Gastrocnemius medialis (tissue), 4 donors: ENCODE measurements around the gene PLCH1. TPM values are rescaled to one million over a fixed set of nuclear protein-coding genes. Genes with fewer than 3 reads are reported as not detected.

ENCODE experiments used
- ATAC-seq, 2 donors: fragments of 150-250 bp; one replicate each; pipeline ENCODE4 v1.9.1; 2016
- DNase-seq, 2 donors: peaks; one replicate each; pipeline ENCODE4 v3.0.0-alpha.2; 2019
- H3K27ac ChIP-seq, 4 donors: fragments of 200-600 bp; sonication (generic); 1 replicate in 1 of 4; 2 replicates in 3 of 4; pipeline ENCODE4 v1.5.1; 2016 to 2018; ENCODE audit warnings: mild to moderate bottlenecking in 2 of 4, moderate library complexity in 1 of 4
- H3K27me3 ChIP-seq, 3 donors: fragments of 200-600 bp; sonication (generic) in 2 of 3; 1 replicate in 1 of 3; 2 replicates in 2 of 3; pipeline versions ENCODE4 v1.5.1 to v1.6.0; 2016 to 2019; ENCODE audit warnings: mild to moderate bottlenecking in 1 of 3, moderate library complexity in 1 of 3
- H3K36me3 ChIP-seq, 2 donors: fragments of 200-600 bp; sonication (generic) in 1 of 2; one replicate each; pipeline ENCODE4 v1.5.1; 2017 to 2018
- H3K4me1 ChIP-seq, 2 donors: fragments of 200-600 bp; sonication (generic) in 1 of 2; one replicate each; pipeline ENCODE4 v1.5.1; 2016 to 2017; ENCODE audit warnings: mild to moderate bottlenecking in 2 of 2
- H3K4me3 ChIP-seq, 4 donors: fragments of 200-600 bp; sonication (generic) in 3 of 4; 1 replicate in 1 of 4; 2 replicates in 3 of 4; pipeline ENCODE4 v1.5.1; 2016 to 2019; ENCODE audit warnings: mild to moderate bottlenecking in 2 of 4
- H3K9me3 ChIP-seq, 3 donors: fragments of 200-600 bp; sonication (generic) in 2 of 3; 1 replicate in 1 of 3; 2 replicates in 2 of 3; pipeline ENCODE4 v1.5.1; 2016 to 2019
- POLR2A ChIP-seq, 2 donors: fragments of 450-650 bp; IDR thresholded peaks; one replicate each; pipeline ENCODE4 v1.6.1; 2017; ENCODE audit warnings: antibody characterized with exemption in 2 of 2, mild to moderate bottlenecking in 2 of 2, moderate library complexity in 2 of 2
- in situ Hi-C, 4 donors: fragments of 200-750 bp; cut with MboI; loops; one replicate each; pipeline versions ENCODE4 v1.15.0 to v1.8.0; 2017; ENCODE audit warnings: low sequenced_read_pairs in 4 of 4
- intact Hi-C: fragments of 100-400 bp; cut with DNase I; formaldehyde crosslinking; loops from one replicate; pipeline ENCODE4 v1.15.1; 2023; ENCODE audit warnings: low total_unique reads
- total RNA-seq, 4 donors: library from RNA; depleted of rRNA; stranded (reverse); fragments of >200 nt; gene quantifications; one replicate each; pipeline versions ENCODE4 v1.1.0 to v1.2.3, GENCODE V29; 2016
- TF ChIP-seq, protein P1 (sequence below), 5 experiments: fragments of 450-650 bp in 3 of 5; fragments of 200-600 bp in 2 of 5; sonication (generic) in 2 of 5; IDR thresholded peaks in 4 of 5; conservative IDR thresholded peaks in 1 of 5; 1 replicate in 4 of 5; 2 replicates in 1 of 5; pipeline ENCODE4 v1.5.1; 2016 to 2019; ENCODE audit warnings: antibody characterized with exemption in 5 of 5, mild to moderate bottlenecking in 3 of 5, moderate library complexity in 3 of 5

The PLCH1 gene
- total RNA-seq, 4 donors from 2014 or later = 0.07 to 0.33 (median 0.10) TPM; not detected in 1

DNA sequence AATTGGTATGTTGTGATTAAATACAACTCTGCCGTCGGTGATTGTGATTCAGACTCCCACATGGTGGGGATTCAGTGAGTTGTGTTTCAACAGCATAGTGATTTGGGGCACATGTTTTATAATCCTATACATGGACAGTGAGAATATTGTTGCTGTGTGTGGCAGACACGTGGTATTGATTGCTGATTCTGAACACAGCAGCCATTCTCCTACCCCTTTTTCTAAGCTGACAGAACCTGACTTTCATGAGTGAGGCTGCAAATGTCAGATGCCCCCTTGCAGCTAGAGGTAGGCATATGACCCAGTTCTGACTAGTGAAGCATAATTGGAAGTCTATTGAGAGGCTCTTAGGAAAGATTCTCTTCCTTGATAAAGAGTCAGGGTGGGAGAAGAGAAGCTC, 296.3 kb downstream of the PLCH1 start:
- ATAC-seq (no peak), DNase-seq (no peak)
- TF ChIP-seq, protein P1, sequence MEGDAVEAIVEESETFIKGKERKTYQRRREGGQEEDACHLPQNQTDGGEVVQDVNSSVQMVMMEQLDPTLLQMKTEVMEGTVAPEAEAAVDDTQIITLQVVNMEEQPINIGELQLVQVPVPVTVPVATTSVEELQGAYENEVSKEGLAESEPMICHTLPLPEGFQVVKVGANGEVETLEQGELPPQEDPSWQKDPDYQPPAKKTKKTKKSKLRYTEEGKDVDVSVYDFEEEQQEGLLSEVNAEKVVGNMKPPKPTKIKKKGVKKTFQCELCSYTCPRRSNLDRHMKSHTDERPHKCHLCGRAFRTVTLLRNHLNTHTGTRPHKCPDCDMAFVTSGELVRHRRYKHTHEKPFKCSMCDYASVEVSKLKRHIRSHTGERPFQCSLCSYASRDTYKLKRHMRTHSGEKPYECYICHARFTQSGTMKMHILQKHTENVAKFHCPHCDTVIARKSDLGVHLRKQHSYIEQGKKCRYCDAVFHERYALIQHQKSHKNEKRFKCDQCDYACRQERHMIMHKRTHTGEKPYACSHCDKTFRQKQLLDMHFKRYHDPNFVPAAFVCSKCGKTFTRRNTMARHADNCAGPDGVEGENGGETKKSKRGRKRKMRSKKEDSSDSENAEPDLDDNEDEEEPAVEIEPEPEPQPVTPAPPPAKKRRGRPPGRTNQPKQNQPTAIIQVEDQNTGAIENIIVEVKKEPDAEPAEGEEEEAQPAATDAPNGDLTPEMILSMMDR (IDR thresholded peaks at IDR 0.05 in 4 of 5, conservative IDR thresholded peaks at IDR 0.05 in 1 of 5) = no peak
- Histone ChIP-seq H3K4me3 (no peak overlapping the region), H3K27ac (no peak overlapping the region), H3K27me3 (no peaks in the 10 kb centered on the region), H3K4me1 (no peaks in the 10 kb centered on the region), H3K9me3 (no peaks in the 10 kb centered on the region), H3K36me3 (no peaks in the 10 kb centered on the region)
- intact Hi-C loops (no loop called here), in situ Hi-C loops (no loop called here)

DNA sequence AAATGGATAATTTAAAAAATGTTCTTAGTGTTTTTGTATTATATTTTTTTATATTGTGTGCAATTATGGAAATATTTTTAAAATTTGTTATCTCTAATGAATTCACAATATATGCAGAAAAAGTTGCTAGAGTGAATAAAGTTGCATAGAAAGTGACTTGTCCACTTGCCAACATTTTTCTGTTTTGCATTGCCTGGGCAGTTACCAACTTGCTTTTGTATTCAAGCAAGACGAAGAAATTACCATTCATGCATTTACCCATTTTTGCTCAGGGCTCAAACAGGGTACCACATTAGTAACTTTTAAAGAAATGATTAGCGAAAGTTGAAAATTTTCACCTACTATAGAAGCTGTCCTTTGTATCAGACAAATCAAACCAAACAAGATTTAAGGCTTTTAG, 298.5 kb downstream of the PLCH1 start:
- in situ Hi-C loops (no loop called here), intact Hi-C loops (no loop called here)

DNA sequence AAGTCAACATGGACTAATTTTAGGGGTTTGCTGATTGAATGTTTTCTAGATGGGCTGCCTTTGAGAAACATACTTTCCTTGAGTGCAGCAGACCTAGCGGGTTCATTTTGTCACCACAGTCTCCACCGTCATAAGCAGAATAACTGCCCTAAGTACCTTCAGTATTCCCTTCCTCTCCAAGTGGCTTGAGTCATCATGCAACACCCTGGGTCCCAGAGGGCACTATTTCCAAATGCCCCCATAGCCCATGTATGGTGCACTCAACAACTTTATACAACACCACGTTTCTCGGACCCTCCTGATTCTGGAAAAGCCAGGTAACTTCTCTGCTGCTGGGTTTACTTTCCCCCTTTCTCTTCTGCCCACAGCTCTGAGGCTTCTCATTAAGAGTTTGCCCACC, 300.1 kb downstream of the PLCH1 start:
- Histone ChIP-seq H3K4me3 (no peak overlapping the region), H3K4me1 (no peaks in the 10 kb centered on the region), H3K9me3 (no peaks in the 10 kb centered on the region), H3K27ac (no peak overlapping the region), H3K27me3 (no peaks in the 10 kb centered on the region), H3K36me3 (no peaks in the 10 kb centered on the region)
- in situ Hi-C loops (no loop called here), intact Hi-C loops (no loop called here)
- DNase-seq = no peak
- no peak for ATAC-seq
- TF ChIP-seq, protein P1 (IDR thresholded peaks at IDR 0.05 in 4 of 5, conservative IDR thresholded peaks at IDR 0.05 in 1 of 5) = no peak
- no peak for TF ChIP-seq POLR2A (IDR thresholded peaks at IDR 0.05)

More for the DNA sequence above, 298.5 kb downstream of the PLCH1 start:
- no peak for TF ChIP-seq POLR2A (IDR thresholded peaks at IDR 0.05)
- TF ChIP-seq, protein P1 (IDR thresholded peaks at IDR 0.05 in 4 of 5, conservative IDR thresholded peaks at IDR 0.05 in 1 of 5) = no peak
- Histone ChIP-seq H3K27me3 (no peaks in the 10 kb centered on the region), H3K4me3 (no peak overlapping the region), H3K27ac (no peak overlapping the region), H3K9me3 (no peaks in the 10 kb centered on the region), H3K36me3 (no peaks in the 10 kb centered on the region), H3K4me1 (no peaks in the 10 kb centered on the region)
- ATAC-seq (no peak), DNase-seq (no peak)

DNA sequence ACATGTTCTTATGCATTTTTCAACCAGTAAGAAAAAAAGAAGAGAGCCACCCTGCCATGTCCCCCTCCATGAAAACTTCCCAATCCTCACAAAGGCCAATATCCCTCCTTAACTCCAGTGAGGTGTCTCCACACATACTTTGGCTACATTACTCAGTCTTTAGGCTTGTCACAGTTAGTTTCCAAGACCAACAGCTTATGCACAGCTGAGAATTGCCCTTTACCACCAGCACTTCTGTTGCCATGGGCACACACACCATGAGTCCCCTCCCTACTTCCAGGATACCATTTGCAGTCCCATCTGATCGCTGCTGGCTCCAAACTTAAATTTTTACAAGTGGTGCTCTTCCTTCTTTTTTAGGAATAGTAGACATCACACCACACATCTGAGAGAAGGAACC, 301.1 kb downstream of the PLCH1 start:
- no peaks in the 10 kb centered on the region for H3K27me3 ChIP-seq
- no peak overlapping the region for H3K4me3 ChIP-seq
- no peaks in the 10 kb centered on the region for H3K36me3 ChIP-seq
- ATAC-seq = no peak
- DNase-seq = no peak
- in situ Hi-C loops (no loop called here), intact Hi-C loops (no loop called here)
- H3K4me1 ChIP-seq = no peaks in the 10 kb centered on the region
- H3K27ac ChIP-seq = no peak overlapping the region
- TF ChIP-seq POLR2A (IDR thresholded peaks at IDR 0.05) = no peak
- TF ChIP-seq, protein P1 (IDR thresholded peaks at IDR 0.05 in 4 of 5, conservative IDR thresholded peaks at IDR 0.05 in 1 of 5) = no peak
- no peaks in the 10 kb centered on the region for H3K9me3 ChIP-seq

DNA sequence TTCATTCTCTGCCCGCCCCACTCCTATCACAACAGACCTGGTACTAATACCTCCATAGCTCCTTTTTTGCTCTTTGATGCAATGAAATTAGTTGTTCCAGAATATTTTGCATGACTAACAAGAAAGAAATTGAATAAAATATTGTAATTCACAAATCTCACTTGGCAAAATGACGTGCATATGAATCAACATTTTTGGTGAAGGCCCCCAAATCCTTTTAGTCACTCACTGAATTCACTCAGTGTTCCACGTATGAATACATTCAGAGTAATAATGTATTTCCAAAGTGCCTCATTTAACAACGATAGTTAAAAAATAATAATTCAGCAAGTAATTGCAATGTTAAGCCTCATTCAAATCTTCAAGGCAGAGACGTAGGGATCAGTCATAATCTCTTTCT, 302.8 kb downstream of the PLCH1 start:
- intact Hi-C loops (no loop called here), in situ Hi-C loops (no loop called here)

More for the DNA sequence above, 302.8 kb downstream of the PLCH1 start:
- TF ChIP-seq, protein P1 (IDR thresholded peaks at IDR 0.05 in 4 of 5, conservative IDR thresholded peaks at IDR 0.05 in 1 of 5) = no peak
- no peak for TF ChIP-seq POLR2A (IDR thresholded peaks at IDR 0.05)
- Histone ChIP-seq H3K27ac (no peak overlapping the region), H3K27me3 (no peaks in the 10 kb centered on the region), H3K36me3 (no peaks in the 10 kb centered on the region), H3K9me3 (no peaks in the 10 kb centered on the region), H3K4me3 (no peak overlapping the region), H3K4me1 (no peaks in the 10 kb centered on the region)
- DNase-seq (no peak), ATAC-seq (no peak)
